AG10803 (cell line): ENCODE data around the gene AK5.

ENCODE experiments used
- DNase-seq: peaks from one replicate; pipeline ENCODE4 v3.0.0; 2010; ENCODE audit warnings: low read depth
- H3K4me3 ChIP-seq: 2 replicates; pipeline ENCODE4 v1.5.1; 2011; ENCODE audit warnings: mild to moderate bottlenecking, low read length, control low read depth
- TF ChIP-seq, protein P1 (sequence below): conservative IDR thresholded peaks from 2 replicates; pipeline ENCODE4 v1.5.1; 2011; ENCODE audit warnings: mild to moderate bottlenecking, low read length, control low read depth, inconsistent platforms

Gene AK5

DNA sequence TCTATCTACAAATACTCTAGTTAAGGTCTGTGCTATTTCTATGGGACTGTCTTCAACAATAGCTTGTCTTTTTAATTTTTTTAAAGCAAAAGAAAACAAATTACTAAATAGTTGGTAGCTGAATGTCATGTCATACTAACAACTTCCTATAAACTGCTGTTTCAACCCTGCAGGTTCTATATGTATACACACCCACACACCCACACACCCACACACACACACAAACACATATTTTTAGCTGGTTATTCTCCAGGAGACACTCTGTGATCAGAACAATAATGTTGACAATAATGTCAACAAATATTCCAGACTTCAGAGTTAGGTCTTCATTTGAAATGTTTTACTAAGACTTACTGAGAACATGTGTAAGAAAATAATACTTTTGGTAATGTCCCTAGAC, 66.7 kb downstream of the AK5 start:
- no peak for DNase-seq
- TF ChIP-seq, protein P1, sequence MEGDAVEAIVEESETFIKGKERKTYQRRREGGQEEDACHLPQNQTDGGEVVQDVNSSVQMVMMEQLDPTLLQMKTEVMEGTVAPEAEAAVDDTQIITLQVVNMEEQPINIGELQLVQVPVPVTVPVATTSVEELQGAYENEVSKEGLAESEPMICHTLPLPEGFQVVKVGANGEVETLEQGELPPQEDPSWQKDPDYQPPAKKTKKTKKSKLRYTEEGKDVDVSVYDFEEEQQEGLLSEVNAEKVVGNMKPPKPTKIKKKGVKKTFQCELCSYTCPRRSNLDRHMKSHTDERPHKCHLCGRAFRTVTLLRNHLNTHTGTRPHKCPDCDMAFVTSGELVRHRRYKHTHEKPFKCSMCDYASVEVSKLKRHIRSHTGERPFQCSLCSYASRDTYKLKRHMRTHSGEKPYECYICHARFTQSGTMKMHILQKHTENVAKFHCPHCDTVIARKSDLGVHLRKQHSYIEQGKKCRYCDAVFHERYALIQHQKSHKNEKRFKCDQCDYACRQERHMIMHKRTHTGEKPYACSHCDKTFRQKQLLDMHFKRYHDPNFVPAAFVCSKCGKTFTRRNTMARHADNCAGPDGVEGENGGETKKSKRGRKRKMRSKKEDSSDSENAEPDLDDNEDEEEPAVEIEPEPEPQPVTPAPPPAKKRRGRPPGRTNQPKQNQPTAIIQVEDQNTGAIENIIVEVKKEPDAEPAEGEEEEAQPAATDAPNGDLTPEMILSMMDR = no peak
- no peak overlapping the region for H3K4me3 ChIP-seq

DNA sequence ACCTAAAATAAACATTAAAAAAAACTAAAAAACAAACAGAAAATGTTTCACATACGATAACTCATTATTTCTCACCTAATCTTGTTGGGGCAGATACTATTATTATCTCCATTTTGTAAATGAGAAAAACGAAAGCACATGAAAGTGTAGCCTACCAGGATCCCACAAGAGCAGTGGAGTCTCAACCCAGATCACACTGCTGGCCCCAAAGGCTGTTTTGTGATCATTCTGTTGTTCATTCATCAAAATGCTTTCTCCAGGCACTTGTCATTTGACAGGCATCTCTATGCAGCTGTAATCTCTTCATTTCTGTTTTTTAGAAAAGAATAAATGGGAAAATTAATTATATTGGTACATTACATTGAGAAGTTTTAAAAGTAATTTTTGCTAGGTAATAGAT, 67.5 kb downstream of the AK5 start:
- no peak overlapping the region for H3K4me3 ChIP-seq
- DNase-seq = no peak
- TF ChIP-seq, protein P1 = no peak

- TF ChIP-seq, protein P1 = no peak
- peak; percentile 40 for DNase-seq
Measured at GRCh38 chr1:77350012-77350770, 68.4 kb downstream of the AK5 start.

GRCh38 chr1:77354536-77354935, 72.7 kb downstream of the AK5 start:
- TF ChIP-seq, protein P1 = no peak
- DNase-seq = no peak
- H3K4me3 ChIP-seq = no peak overlapping the region

More at GRCh38 chr1:77350012-77350770, 68.4 kb downstream of the AK5 start:
- H3K4me3 ChIP-seq = no peak overlapping the region

DNA sequence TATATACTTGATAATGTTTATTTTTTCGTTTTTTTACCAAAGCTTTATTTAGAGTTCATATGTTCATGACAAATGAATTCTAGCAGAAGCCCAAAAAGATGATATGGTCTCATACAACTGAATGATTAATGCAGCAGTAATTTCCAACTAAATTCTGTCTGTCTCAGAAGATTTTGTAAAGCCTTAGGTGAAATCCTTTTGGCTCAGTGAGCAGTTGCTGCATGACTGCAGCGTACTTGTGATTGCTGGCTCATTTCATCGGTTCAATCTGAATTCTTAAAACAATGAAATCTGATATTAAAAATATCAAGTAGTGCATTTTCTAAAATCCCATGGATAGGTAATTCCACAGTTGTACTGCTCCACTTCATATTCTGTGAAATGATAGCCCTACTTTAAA, 73.2 kb downstream of the AK5 start:
- H3K4me3 ChIP-seq = no peak overlapping the region
- DNase-seq = no peak

DNA sequence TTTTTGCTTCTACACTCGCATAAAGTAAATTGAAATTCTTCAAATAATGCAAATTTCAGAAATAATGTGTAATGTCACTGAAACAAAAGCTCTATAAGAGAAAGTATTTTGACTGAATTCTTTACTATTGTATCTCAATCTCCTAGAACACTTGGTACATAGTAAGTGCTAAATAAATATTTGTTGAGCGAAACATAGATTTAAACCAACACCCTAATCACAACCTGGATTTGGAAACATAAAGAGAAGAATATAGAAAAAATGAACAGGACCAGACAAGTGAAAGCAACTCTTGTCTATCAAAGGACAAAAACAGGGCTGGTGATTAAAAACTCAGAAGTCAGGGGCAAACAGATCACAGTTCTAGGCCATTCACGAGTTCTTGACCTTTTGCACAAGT, 74.3 kb downstream of the AK5 start:
- DNase-seq = no peak
- TF ChIP-seq, protein P1 = no peak
- H3K4me3 ChIP-seq = no peak overlapping the region

More for the DNA sequence above, 73.2 kb downstream of the AK5 start:
- TF ChIP-seq, protein P1 = no peak

GRCh38 chr1:77360256-77360655, 78.4 kb downstream of the AK5 start:
- TF ChIP-seq, protein P1 = no peak
- DNase-seq = no peak

More at GRCh38 chr1:77360256-77360655, 78.4 kb downstream of the AK5 start:
- H3K4me3 ChIP-seq = no peak overlapping the region
